AG09309 (cell line): Measurements from ENCODE around the gene PLP2.
A peak's percentile ranks its signal among the peaks of the same experiment; 100 is the strongest.
"Not testable (repeated sequence)": the region's sequence is repeated elsewhere in the genome, so short reads cannot be mapped to it uniquely, and the experiment has no call there.

Source experiments
- DNase-seq: peaks from one replicate; pipeline ENCODE4 v3.0.0-alpha.2; 2010; ENCODE audit warnings: low read depth
- H3K4me3 ChIP-seq: 2 replicates; pipeline ENCODE4 v1.5.1; 2011; ENCODE audit warnings: mild to moderate bottlenecking, low read depth, low read length, moderate library complexity; ENCODE audit not compliant: control insufficient read depth
- CTCF ChIP-seq: IDR thresholded peaks from 2 replicates; pipeline ENCODE4 v1.5.1; 2011; ENCODE audit warnings: mild to moderate bottlenecking, low read depth, low read length, inconsistent platforms; ENCODE audit not compliant: insufficient read depth, control insufficient read depth; ENCODE audit errors: missing control alignments

Gene PLP2

GRCh38 chrX:49164589-49165360 lies 6.9 kb upstream of the PLP2 start:
- TF ChIP-seq CTCF = no peak
- no peak for DNase-seq
- no peak overlapping the region for H3K4me3 ChIP-seq

GRCh38 chrX:49165901-49166881 lies 5.5 kb upstream of the PLP2 start:
- peak; percentile 13 for TF ChIP-seq CTCF
- no peak for DNase-seq
- H3K4me3 ChIP-seq = peak overlapping the region; percentile 28

DNA sequence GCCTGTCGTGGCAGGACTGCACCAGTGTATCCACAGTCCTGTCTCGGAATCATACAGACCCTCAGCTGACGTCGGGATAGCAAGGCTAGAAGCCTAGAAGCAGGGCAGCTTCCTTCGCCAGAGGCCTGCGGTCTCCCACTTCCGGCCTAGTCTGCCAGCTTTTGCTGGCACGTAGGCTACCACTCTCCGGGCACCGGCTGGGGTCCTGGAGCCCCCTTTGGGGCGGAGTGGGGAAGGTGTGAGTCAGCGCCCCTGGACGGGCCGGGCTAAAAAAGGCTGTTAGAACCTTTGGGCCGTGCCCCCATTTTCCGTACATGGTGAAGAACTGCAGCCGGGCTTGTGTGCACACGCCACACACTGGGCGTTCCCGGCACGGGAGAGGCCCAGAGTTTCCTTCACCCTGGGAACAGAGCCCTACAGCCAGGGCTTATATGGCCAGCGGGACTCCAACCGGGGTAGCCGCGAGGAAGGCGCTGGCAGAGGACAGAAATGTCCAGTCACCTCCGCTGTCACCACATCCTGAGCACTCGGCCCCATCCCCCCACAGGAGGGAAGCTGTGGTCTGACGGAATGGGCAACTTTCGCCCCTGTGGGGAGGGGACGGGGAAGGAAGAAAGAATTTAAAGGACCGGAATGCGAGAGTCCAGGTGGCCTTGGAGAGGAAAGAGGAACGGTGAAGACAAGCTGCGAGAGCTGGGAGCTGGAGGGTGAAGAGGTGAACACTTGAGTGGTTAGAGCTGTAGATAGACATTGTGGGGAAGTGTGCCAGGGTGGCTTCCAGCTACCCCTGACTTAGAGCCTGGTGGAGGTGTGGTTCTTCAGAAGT lies 4.6 kb upstream of the PLP2 start:
- DNase-seq = peak; percentile 49
- TF ChIP-seq CTCF = no peak
- peak overlapping the region; percentile 50 for H3K4me3 ChIP-seq

GRCh38 chrX:49167740-49168108 lies 4.0 kb upstream of the PLP2 start:
- no peak for TF ChIP-seq CTCF
- DNase-seq = no peak
- H3K4me3 ChIP-seq = peak overlapping the region; percentile 50

DNA sequence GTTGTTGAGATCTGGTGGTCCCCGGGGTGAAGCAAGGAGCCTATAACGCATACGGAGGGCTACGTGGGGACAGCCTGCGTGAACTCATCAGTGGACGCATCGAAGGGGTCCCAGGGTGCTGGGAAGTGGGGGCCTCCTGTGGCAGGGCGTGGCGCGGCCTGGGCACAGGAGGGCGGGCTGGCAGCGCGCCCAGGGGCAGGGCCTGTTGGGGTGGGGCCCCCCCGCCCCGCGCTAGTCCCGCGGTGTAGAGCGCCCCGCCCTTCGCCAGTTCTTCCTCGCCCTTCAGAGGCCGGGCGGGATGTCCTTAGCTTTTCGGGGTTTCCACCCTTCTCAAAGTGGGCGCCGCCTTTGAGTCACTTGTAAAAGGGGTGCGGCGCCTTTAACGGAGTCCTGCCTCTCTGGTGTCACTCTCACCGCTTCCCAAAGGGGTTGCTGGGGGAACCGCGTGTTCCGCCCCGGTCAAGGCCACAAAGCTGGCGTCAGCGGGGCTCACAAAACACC lies 632 bp downstream of the PLP2 start:
- TF ChIP-seq CTCF = no peak
- peak overlapping the region; percentile 88 for H3K4me3 ChIP-seq
- DNase-seq = no peak

DNA sequence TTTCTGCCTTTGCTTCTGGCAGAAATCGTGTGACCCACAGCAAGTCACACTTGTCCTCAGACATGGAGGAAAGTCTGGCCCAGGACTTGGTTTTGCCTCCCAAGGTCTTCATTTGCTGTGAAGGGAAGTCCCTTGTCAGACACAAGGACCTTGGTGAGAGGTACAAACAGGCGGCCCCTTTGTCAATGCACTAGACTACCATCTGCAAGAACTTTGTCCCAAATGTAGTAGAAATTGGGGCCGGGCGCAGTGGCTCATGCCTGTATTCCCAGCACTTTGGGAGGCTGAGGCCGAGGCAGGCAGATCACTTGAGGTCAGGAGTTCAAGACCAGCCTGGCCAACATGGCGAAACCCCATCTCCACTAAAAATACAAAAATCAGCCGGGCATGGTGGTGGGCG lies 1.8 kb downstream of the PLP2 start:
- DNase-seq, H3K4me3 ChIP-seq: not testable (repeated sequence)

GRCh38 chrX:49174723-49175122 lies 3.0 kb downstream of the PLP2 start:
- DNase-seq = no peak
- no peak for TF ChIP-seq CTCF
- H3K4me3 ChIP-seq = no peak overlapping the region
